Measurements from ENCODE around the gene ZFHX2. TPM values are rescaled to one million over a fixed set of nuclear protein-coding genes. Genes with fewer than 3 reads are reported as not detected.

Gene ZFHX2
- total RNA-seq, 4 donors from 2014 or later = 0.19 to 0.49 (median 0.27) TPM

DNA sequence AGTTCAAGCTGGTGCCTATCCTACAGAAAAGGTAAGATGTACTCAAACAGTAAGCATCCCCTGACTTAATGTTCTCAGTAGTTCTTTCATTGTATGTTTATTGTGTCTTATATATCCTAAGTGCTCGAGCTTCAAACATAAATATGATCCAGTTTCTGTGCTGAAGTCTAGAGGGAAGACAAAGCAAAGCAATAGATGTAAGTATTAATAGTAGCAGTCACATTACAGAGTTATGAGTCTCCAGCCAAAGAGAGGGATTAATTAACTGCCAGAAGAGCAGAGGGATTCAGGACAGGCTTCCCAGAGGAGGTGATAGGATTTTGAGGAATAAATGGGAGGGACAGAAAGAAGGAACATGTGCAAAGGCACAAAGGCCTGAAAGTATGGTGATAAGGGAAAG lies 80.6 kb downstream of the ZFHX2 start:
- DNase-seq (ENCODE audit: low spot score in 2 of 2) = no peak
- intact Hi-C loops (cut with DNase I; ENCODE audit: low total_unique reads) = loop anchor here (10.0 kb wide), 1 partner anchor 146 kb away; the partner anchor contains the start of gene PABPN1
- no peak overlapping the region for H3K4me3 ChIP-seq (ENCODE audit: low read depth, poor library complexity, severe bottlenecking)
- WGBS, 2 donors = 79 to 80% methylated on average over 1 of the region's 1 CpG
- TF ChIP-seq, protein P1, sequence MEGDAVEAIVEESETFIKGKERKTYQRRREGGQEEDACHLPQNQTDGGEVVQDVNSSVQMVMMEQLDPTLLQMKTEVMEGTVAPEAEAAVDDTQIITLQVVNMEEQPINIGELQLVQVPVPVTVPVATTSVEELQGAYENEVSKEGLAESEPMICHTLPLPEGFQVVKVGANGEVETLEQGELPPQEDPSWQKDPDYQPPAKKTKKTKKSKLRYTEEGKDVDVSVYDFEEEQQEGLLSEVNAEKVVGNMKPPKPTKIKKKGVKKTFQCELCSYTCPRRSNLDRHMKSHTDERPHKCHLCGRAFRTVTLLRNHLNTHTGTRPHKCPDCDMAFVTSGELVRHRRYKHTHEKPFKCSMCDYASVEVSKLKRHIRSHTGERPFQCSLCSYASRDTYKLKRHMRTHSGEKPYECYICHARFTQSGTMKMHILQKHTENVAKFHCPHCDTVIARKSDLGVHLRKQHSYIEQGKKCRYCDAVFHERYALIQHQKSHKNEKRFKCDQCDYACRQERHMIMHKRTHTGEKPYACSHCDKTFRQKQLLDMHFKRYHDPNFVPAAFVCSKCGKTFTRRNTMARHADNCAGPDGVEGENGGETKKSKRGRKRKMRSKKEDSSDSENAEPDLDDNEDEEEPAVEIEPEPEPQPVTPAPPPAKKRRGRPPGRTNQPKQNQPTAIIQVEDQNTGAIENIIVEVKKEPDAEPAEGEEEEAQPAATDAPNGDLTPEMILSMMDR (IDR thresholded peaks at IDR 0.05) = no peak
- no peak for TF ChIP-seq POLR2A (IDR thresholded peaks at IDR 0.05)

Other genes starting within 250 kb of the ZFHX2 start
- 10 to 100 TPM in 1 of 4 donors, 1 to 10 TPM in 3; 7.9 to 14.4 (median 8.6) TPM for gene PPP1R3E, start 248.9 kb downstream of the ZFHX2 start, total RNA-seq
- gene BCL2L2, start 244.9 kb downstream of the ZFHX2 start, total RNA-seq = 10 to 100 TPM; 41.5 to 72.2 (median 68.3) TPM
- gene PABPN1, start 230.3 kb downstream of the ZFHX2 start, total RNA-seq = 10 to 100 TPM; 25.5 to 65.8 (median 39.9) TPM
- 10 to 100 TPM; 16.1 to 33.0 (median 17.9) TPM for gene SLC22A17, start 198.9 kb downstream of the ZFHX2 start, total RNA-seq
- gene EFS, start 186.6 kb downstream of the ZFHX2 start, total RNA-seq = 10 to 100 TPM; 38.7 to 73.2 (median 53.5) TPM
- not detected for gene IL25, start 179.0 kb downstream of the ZFHX2 start, total RNA-seq
- under 1 TPM in 2 of 4 donors, not detected in 2; 0.38 to 0.58 TPM for gene CMTM5, start 174.7 kb downstream of the ZFHX2 start, total RNA-seq
- gene MYH6, start 143.5 kb downstream of the ZFHX2 start, total RNA-seq = under 1 TPM in 1 of 4 donors, not detected in 3; 0.20 TPM
- gene MYH7, start 116.1 kb downstream of the ZFHX2 start, total RNA-seq = under 1 TPM in 3 of 4 donors, not detected in 1; 0.06 to 0.13 (median 0.08) TPM
- gene NGDN, start 82.1 kb downstream of the ZFHX2 start, total RNA-seq = 10 to 100 TPM; 34.0 to 41.7 (median 37.3) TPM
- gene THTPA, start 4.5 kb upstream of the ZFHX2 start, total RNA-seq = 10 to 100 TPM in 3 of 4 donors, 1 to 10 TPM in 1; 2.8 to 10.9 (median 10.7) TPM
- gene AP1G2, start 16.0 kb upstream of the ZFHX2 start, total RNA-seq = 100 to 1,000 TPM; 113 to 206 (median 141) TPM
- gene JPH4, start 27.0 kb upstream of the ZFHX2 start, total RNA-seq = 1 to 10 TPM in 3 of 4 donors, under 1 TPM in 1; 0.34 to 3.6 (median 1.4) TPM
- gene DHRS2, start 84.6 kb upstream of the ZFHX2 start, total RNA-seq = 1 to 10 TPM in 2 of 4 donors, not detected in 2; 1.9 to 6.0 TPM